HG02852 (cell line): ENCODE measurements around the gene ACBD3.

Source experiments
- ATAC-seq: cut with Tn5 transposase; IDR thresholded peaks from one replicate; pipeline ENCODE4 v1.9.1; 2021; ENCODE audit warnings: mild to moderate bottlenecking, moderate library complexity; ENCODE audit not compliant: unreplicated experiment

Gene ACBD3

DNA sequence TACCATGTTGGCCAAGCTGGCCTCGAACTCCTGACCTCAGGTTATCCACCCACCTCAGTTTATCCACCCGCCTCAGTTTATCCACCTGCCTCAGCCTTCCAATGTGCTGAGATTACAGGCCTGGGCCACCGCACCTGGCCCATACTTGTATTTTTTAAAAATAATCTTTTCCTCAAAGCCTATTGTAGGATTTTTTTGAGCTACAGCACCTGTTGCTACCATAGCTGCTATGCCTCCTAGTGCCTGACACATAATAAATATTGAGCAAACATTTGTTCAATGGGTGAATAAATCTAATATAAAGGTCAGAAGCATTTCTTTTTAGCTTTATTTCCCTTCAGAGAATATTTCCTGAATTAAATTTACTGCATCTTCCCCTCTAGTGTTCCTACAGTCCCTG is 15.7 kb upstream of the ACBD3 start:
- ATAC-seq, result no peak

GRCh38 chr1:226201029-226201593 is 14.6 kb upstream of the ACBD3 start:
- ATAC-seq, result no peak

DNA sequence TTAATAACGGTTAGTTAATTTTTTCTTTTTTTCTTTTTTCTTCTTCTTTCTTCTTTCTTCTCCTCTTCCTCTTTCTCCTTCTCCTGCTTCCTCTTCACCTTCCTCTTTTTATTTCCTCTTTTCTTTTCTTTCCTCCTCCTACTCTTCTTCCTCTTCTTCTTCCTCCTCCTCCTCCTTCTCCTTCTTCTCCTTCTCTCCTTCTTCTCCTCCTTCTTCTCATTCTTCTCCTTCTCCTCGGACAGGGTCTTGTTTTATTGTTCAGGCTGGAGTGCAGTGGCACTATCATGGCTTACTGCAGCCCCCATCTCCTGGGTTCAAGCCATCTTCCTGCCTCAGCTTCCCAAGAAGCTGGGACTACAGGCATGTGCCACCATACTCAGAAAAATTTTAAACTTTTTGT is 13.4 kb upstream of the ACBD3 start:
- ATAC-seq, result no peak

- no peak for ATAC-seq
Observed at GRCh38 chr1:226195144-226195543, 8.6 kb upstream of the ACBD3 start.

DNA sequence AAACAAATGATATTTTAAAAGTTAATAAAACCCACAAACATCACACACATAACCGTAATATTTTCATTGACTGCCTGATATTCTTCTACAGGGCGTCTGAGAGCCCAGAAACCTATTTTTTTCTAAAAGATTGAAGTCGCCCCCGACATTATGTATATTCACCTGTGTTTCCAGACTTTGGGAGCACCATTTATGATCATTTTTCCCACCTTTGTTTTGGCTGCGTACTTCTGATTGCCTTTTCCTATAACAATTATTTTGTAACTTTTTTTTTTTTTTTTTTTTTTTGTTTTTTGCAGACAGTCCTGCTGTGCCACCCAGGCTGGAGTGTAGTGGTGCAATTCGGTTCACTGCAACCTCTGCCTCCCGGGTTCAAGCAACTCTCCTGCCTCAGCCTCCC is 839 bp upstream of the ACBD3 start:
- no peak for ATAC-seq

DNA sequence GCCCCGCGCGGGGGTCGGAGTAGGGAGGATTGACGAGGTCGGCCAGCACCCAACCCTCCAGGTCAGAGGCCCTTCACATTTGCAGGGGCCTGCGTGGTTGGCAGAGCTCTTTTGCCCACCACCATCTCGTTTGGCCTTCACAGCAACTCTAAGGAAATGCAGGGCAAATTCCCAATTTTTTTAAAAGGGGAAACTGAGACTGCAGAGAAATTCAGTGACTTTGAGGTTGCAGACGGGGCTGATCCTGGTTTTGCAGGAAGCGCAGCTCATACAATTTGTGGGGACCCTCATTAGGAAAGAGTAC is 430 bp upstream of the ACBD3 start:
- no peak for ATAC-seq

DNA sequence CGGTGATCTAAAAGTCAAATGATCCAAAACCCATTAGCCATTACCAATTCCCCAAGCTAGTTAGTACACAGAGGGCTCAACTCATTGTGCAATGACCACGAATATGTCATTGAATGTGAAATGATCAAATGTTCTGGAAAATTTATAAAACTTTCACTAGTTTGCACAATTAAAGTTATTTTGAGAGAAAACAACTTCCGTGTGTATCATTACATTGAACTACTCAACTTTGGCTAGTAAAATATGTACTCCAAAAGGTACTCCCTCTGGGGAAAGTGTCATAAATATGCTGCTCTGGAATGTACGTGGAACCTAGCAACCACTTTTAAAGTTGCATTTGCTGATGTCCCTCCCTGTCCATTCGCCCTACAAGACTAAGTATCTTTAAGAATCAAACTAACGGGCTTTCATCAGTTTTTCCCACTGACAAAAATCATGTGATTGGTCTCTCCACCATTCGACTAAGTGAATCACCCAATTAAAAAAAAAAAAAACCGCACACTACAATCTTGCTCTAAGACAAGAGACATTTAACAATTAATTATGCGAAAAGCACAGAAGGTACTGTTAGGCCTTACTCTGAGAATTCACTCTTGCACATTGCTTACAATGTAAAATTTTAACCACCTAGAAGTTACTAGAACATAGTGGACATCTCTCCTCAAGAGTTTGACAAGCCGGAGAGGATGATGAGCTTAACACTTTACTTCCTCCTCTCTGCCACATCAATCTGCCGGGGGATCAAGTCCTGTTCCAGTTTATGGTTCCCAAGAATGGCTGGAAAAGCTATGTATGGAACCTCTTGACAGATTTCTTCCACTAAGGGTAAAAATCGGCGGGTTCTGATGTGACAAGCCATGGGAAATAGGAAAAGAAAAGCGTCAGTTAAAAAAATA is 1.2 kb downstream of the ACBD3 start:
- no peak for ATAC-seq

DNA sequence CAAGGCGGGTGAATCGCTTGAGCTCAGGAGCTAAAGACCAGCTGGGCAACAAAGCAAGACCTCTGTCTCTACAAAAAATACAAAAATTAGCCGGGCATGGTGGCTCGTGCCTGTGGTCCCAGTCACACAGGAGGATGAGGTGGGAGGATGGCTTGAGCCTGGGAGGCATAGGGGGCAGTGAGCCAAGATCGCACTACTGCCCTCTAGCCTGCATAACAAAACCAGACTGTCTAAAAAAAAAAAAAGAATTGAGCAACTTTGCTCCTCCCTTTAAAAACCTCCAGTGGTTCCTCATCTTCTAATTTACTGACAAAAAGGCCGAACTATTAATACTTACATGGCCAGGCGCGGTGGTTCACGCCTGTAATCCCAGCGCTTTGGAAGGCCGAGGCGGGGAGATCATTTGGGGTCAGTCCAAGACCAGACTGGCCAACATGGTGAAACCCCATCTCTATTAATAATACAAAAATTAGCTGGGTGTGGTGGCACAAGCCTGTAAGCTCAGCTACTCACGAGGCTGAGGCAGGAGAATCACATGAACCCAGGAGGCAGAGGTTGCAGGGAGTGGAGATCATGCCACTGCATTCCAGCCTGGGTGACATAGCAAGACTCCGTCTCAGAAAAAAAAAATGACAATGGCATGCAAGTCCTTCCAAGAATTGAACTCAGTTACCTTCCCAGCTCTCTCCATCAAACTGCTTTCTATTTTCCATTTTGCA is 4.4 kb downstream of the ACBD3 start:
- no peak for ATAC-seq

GRCh38 chr1:226176870-226177269 is 9.7 kb downstream of the ACBD3 start:
- no peak for ATAC-seq

DNA sequence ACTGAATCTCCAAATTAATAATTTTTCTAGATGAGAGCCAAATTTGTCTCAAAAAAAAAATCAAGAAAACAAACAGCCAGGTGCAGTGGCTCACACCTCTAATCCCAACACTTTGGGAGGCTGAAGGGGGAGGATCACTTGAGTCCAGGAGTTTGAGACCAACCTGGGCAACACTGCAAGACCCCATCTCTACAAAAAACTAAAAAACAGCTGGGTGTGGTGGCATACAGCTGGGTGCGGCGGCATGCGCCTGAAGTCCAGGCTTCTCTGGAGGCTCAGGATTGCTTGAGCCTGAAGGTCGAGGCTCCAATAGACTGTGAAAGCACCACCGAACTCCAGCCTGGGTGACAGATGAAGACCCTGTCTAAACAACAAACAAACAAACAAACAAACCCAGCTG is 14.0 kb downstream of the ACBD3 start:
- no peak for ATAC-seq

GRCh38 chr1:226166341-226166740 is 20.2 kb downstream of the ACBD3 start:
- ATAC-seq, result no peak

DNA sequence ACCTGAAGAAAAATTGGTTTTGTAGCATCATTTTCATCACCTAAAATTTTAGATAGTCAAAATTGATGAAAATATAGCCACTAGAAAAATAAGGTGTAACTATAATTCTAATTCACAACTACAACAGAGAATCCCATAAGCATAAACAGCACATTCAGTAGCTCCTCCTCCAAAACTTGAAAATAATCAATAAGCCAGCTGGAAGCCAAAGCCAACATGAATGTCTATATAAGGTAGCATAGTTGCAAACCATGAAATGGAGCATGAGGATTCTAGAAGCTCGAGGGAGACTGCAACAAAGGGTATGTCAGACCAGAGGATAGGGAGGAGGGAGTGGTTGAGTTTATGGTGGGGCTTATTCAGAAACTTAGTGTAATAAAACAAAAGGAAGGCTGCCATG is 22.4 kb downstream of the ACBD3 start:
- no peak for ATAC-seq

GRCh38 chr1:226162898-226163297 is 23.6 kb downstream of the ACBD3 start:
- ATAC-seq, result no peak

DNA sequence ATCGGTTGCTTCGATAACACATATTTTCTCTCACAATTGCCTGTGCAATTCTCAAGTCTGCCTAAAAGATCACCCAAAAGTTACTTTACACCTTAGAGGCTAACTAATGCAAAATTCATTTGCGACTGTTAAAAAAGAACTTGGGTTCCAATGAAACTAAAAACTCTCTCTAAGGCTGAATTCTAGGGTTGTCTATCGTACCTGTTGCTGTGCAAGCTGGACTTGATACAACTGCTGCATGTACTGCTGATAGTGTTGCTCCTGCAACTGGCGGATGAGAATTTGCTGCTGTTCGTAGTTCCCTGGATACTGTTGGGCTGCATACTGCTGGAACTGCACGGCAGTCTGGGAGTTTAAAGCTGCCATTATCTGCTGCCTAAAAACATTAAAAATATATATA is 27.6 kb downstream of the ACBD3 start:
- no peak for ATAC-seq

- no peak for ATAC-seq
Observed at GRCh38 chr1:226158457-226158856, 28.1 kb downstream of the ACBD3 start.

DNA sequence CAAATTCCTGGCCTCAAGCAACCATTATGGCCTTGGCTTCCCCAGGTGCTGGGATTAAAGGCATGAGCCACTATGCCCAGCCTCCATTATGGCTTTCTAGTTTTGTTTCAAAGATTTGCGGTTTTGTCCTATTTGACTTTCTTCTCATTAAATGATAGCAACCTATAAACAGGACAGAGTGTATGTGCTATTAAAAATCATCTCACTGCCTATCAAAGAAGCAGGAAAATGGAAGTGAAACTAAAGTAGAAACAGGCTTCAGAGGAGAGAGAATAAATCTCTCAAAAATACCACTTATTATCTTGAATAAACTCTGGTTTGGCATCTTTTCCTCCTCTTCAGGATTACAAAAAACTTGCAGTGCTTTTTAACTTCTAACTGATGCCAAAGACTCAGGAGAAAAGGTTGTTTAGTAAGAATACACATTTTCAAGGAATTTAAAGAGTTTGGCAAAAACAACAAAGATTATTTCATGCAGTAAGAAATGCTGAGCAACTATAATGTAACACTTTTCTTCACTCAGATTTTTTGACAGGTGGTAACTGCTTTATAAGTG is 28.7 kb downstream of the ACBD3 start:
- ATAC-seq, result no peak

GRCh38 chr1:226154593-226154992 is 31.9 kb downstream of the ACBD3 start:
- ATAC-seq, result no peak

- ATAC-seq, result no peak
Observed at GRCh38 chr1:226149806-226150205, 36.7 kb downstream of the ACBD3 start.

DNA sequence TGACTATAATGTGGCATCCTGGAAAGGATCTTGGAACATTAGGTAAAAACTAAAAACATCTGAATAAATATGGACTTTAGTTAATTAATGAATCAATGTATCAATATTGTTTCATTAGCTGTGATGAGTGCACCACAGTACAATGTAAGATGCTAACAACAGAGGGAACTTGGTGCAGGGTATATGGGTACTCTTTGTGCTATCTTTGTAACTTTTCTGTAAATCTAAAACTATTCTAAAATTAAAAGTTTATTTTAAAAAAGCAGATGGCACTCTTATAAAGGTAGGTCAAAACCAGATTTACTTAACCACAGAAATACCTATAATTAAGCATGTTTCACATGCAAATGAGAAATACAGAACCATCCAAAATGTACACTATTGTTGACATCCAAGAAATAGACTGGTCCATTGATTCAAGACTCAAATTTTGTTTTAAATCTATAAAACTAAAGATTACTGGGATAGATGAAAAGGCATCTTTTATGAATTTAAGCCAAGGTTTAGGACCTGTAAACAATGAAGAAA is 38.4 kb downstream of the ACBD3 start:
- no peak for ATAC-seq

DNA sequence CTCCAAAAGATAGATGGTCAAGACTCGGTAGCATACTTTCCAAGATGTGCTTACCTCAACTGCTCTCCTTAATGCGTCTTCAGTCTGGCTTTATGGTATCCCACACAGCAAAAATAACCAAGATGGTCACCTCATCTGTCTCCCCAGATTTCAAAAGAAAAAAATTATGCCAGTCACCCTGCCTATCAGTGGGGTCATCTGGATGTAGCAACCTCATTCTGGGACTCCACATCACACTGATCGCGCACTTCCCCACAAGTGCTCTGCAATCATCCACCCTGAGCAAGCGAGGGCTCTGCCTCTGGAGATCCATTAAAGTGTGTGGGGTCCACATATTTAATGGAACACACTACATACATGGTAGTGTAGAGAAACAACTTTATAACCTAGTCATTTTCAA is 42.5 kb downstream of the ACBD3 start:
- ATAC-seq, result no peak

- ATAC-seq, result no peak
Observed at GRCh38 chr1:226135709-226136108, 50.8 kb downstream of the ACBD3 start.
